GM19467 (cell line): ENCODE results near the gene SEC16A.

Experiments
- ATAC-seq: cut with Tn5 transposase; IDR thresholded peaks from one replicate; pipeline ENCODE4 v1.9.1; 2021; ENCODE audit warnings: mild to moderate bottlenecking, moderate library complexity; ENCODE audit not compliant: unreplicated experiment

The SEC16A gene

GRCh38 chr9:136519263-136520052 lies 36.6 kb upstream of the SEC16A start:
- no peak for ATAC-seq

- ATAC-seq = no peak
These were observed 35.8 kb upstream of the SEC16A start for GRCh38 chr9:136518623-136519022.

- no peak for ATAC-seq
These were observed 35.1 kb upstream of the SEC16A start for GRCh38 chr9:136517950-136518349.

GRCh38 chr9:136517012-136517743 lies 34.3 kb upstream of the SEC16A start:
- no peak for ATAC-seq

- no peak for ATAC-seq
These were observed 33.4 kb upstream of the SEC16A start for GRCh38 chr9:136516191-136516654.

GRCh38 chr9:136515276-136515675 lies 32.4 kb upstream of the SEC16A start:
- no peak for ATAC-seq

GRCh38 chr9:136514022-136514714 lies 31.3 kb upstream of the SEC16A start:
- ATAC-seq = no peak

GRCh38 chr9:136513191-136513590 lies 30.4 kb upstream of the SEC16A start:
- ATAC-seq = no peak

GRCh38 chr9:136512651-136513071 lies 29.8 kb upstream of the SEC16A start:
- ATAC-seq = no peak

GRCh38 chr9:136511670-136512592 lies 29.1 kb upstream of the SEC16A start:
- ATAC-seq = no peak

GRCh38 chr9:136511144-136511669 lies 28.4 kb upstream of the SEC16A start:
- no peak for ATAC-seq

GRCh38 chr9:136510561-136510960 lies 27.7 kb upstream of the SEC16A start:
- no peak for ATAC-seq

- no peak for ATAC-seq
These were observed 26.7 kb upstream of the SEC16A start for GRCh38 chr9:136509549-136509948.

- no peak for ATAC-seq
These were observed 26.1 kb upstream of the SEC16A start for GRCh38 chr9:136508729-136509500.

- ATAC-seq = no peak
These were observed 25.1 kb upstream of the SEC16A start for GRCh38 chr9:136507992-136508375.

GRCh38 chr9:136507221-136507991 lies 24.6 kb upstream of the SEC16A start:
- no peak for ATAC-seq

GRCh38 chr9:136506425-136506824 lies 23.6 kb upstream of the SEC16A start:
- no peak for ATAC-seq
